Measurements from ENCODE around the gene ANKRD11.
"Not testable (repeated sequence)": the region's sequence is repeated elsewhere in the genome, so short reads cannot be mapped to it uniquely, and the experiment has no call there.

The ANKRD11 gene

GRCh38 chr16:89311636-89312035 lies 178.7 kb downstream of the ANKRD11 start:
- DNase-seq, result no peak

GRCh38 chr16:89309438-89310122 lies 180.8 kb downstream of the ANKRD11 start:
- DNase-seq, result no peak

DNA sequence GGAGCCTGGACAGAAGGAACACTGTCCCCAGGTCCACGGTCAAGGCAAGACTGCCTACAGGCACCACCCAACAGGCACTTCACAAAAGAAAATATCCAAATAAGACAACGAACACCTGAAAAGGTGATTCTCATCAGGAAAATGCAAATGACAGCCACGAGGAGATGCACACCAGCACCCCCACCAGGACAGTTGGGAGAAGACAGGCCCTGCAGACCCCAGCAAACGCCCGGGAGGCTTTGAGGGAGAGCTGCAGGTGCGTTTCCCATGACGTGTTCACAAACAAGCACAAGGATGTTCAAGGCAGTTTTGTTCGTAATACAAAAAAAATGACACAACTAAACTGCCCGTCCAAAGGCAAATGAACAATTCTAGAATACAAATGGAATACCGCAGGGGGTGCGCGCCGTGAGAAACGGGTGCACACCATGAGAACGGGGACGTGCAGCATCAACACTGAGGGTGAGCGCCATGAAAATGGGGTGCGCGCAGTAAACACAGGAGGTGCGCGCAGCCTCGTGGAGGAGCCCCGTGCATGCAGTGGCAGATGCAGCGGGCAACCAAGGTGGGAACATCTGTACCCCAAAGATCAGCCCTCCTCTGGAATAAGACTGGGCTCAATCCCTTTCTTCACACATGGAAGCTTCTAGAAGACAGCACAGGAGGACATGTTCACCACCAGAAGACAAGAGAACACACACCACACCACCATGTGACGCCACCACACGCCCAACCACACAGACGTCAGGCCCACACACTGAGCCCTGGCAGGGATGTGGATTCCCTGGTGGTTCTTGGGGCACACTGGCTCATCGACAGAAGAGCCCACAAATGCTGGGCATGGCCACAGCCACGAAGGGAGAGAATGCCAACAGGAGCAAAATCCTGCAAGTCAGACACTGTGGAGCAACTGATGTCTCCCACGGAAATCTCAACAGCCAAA lies 181.7 kb downstream of the ANKRD11 start:
- no peak for DNase-seq

DNA sequence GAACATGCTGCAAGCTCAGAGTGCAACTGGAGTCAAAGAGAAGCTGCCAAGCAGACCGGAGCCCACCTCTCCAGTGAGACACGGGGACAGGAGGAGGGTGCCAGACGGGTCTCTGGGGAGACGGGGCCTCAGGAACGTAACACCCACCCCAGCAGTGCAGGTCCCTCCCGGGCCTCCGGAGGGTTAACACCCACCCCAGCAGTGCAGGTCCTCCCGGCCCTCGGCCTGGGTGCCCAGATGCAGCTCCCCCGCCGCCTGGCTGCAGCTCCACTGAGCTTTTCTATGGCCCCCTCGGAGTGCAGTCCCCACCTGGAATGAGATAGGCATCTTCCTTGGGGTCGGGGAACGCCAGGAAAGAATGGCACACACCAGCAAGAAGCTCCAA lies 182.9 kb downstream of the ANKRD11 start:
- no peak for DNase-seq

- not testable (repeated sequence) for DNase-seq
Observed at GRCh38 chr16:89306457-89307420, 183.6 kb downstream of the ANKRD11 start.

DNA sequence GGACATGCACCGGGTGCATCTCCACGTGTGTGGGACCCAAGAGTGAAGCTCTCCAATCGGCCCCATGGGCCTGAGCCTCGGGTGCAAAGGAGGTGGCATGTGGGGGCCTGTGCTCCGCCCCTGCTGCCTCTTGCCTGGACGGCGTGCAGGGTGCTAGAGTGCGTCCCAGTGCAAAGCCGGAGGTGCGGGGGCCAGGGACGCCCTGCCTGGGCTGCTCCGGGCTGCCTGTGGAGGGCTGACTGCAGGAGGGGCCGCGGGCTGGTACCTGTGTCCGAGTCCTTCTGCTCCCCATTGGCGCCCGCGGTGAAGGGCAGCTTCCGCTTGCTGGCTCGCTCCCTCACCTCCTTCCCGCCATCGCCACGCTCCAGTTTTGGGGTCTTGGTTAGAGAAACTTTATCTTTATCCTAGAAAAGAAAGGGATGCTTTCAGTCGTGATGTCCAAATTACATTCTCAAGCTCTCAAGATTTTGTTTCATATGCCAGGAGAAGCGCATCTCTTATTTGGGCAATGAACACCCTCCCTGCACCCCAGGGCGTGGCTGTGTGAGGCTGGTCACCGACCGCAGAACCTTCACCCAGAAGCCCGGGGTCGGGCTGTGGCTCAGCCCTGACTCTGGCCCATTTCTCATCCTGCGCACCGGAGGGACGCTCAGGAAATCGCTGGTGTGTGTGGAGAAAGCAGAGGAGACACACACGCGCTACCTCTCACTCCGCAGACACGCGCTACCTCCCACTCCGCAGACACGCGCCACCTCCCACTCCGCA lies 185.2 kb downstream of the ANKRD11 start:
- no peak for DNase-seq

- DNase-seq, result no peak
Observed at GRCh38 chr16:89304181-89304851, 186.0 kb downstream of the ANKRD11 start.

DNA sequence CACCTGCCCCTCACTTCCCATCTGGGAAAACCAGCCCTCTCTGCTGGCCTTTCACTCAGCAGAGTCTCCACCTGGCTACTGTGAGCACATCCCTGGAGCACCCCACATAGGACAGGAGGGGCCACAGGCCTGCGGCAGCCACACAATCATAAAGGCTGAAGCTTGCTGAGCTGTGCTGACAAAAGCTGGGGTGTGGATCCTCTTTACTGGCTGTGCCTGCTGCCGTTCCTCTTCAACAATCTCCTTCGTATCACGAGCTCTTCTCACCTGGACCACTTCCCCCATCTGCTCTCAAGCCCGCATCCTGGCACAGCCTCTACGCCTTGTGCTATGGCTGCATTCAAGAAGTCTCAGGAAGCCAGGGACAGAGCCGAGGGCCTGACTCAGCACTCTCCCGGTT lies 186.7 kb downstream of the ANKRD11 start:
- no peak for DNase-seq

DNA sequence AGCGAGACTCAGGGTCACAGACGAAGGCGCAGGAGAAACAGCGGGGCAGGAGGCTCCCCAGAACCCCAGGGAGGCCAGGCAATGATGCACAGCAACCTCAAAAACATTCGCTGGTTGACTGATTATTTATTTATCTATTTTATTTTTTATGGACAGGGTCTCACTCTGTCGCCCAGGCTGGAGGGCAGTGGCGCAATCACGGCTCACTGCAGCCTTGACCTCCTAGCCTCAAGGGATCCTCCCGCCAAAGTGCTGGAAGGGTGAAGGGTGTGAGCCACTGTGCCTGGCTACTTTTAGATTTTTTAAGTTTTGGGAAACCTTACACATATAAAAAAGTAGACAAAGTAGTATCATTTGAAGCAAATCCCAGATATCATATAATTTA lies 189.4 kb downstream of the ANKRD11 start:
- DNase-seq, result no peak

DNA sequence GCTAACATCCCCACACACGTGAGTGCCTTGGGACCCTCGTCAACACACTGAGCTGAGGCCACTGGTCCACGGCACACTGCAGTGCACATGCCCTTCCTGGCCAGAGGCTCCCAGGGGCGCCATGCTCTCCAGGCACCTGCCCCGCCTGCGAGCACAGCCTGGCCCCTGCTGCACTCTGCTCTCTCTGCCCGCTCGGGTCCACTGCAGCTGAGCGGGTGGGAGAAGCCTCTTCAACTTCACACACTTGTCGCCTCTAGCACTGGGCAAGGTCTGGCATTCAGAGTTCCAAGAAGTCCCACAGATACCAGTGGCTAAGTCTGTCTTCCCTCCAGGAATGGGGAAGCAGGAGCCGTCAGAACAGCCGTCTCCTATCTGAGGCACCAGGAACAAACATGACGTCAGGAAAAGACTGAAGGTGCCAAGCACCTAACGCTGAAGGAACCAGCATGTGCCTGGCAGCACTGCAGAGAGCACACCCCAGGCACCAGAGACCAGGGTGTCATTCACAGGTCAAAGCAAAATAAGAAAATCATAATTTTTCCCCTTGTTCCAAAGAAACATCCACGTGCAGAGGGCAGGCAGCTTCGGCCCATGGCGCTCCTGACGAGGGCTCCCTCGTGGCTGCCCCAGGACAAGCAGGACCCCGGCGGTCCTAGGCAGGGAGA lies 189.9 kb downstream of the ANKRD11 start:
- no peak for DNase-seq

DNA sequence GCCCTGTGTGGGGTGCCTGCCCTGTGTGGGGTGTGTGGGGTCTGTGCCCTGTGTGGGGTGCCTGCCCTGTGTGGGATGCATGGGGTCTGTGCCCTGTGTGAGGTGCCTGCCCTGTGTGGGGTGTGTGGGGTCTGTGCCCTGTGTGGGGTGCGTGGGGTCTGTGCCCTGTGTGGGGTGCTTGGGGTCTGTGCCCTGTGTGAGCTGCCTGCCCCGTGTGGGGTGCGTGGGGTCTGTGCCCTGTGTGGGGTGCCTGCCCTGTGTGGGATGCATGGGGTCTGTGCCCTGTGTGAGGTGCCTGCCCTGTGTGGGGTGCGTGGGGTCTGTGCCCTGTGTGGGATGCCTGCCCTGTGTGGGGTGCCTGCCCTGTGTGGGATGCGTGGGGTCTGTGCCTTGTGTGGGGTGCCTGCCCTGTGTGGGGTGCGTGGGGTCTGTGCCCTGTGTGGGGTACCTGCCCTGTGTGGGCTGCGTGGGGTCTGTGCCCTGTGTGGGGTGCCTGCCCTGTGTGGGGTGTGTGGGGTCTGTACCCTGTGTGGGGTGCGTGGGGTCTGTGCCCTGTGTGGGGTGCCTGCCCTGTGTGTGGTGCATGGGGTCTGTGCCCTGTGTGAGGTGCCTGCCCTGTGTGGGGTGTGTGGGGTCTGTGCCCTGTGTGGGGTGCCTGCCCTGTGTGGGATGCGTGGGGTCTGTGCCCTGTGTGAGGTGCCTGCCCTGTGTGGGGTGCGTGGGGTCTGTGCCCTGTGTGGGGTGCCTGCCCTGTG lies 190.8 kb downstream of the ANKRD11 start:
- not testable (repeated sequence) for DNase-seq

DNA sequence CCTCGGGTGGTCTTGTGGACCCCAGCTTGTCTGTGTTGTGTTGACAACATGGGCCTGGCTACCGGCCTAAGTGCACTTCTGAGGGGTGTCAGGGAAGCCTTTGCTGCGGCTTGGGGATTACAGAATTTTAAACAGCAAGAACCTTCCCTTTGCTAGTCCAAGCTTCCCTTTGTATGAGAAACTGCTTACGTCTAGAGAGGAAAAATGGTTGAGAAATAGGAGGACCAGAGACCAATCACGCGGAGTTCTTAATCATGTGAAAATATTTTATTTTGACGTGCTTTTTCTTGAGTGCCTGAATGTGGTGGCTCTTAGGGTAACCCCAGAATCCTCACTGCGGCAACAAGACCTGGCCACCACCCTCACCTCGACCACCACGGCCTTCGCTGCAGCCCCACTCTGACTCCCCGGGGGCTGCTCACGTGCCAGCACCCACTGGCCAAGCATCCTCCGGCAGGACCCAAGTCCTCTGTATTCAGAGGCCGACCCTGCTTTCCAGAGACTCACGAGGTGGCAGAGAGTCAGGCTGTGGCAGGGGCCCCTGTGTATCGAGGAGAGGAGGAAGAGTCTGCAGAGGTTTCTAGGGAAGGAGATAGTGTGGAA lies 191.6 kb downstream of the ANKRD11 start:
- DNase-seq, result no peak

DNA sequence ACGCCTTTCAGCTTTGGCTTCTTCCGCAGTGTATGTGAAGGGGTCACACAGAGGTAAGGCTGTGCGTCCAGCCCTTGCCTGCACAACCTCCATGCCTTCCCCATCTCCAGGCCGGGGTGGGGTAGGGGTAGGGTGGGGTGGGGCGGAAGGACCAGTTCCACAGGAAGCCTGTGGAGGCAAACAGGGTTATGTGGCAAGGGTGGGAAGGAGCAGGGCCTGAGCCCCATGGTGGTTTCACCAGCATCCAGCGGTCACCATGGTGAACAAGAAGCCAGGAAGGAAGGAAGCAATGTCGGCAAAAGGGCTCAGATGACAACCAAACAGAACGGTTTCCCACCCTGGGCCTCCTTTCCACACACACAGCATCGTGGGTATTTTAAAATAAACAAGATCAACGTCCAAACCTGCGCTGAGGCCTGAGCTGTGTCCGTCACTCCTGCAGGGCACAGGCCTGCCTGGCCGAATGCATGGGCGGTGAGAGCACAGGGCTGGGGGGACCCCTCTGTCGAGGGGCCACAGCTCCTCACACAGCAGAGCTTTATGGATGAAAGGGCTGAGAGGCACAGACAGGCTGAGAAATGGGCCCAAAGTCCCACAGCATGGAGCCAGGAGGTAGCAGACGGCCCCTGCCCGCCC lies 192.3 kb downstream of the ANKRD11 start:
- DNase-seq, result no peak

GRCh38 chr16:89297156-89297874 lies 193.0 kb downstream of the ANKRD11 start:
- DNase-seq, result no peak

- DNase-seq, result no peak
Observed at GRCh38 chr16:89295915-89296314, 194.4 kb downstream of the ANKRD11 start.

DNA sequence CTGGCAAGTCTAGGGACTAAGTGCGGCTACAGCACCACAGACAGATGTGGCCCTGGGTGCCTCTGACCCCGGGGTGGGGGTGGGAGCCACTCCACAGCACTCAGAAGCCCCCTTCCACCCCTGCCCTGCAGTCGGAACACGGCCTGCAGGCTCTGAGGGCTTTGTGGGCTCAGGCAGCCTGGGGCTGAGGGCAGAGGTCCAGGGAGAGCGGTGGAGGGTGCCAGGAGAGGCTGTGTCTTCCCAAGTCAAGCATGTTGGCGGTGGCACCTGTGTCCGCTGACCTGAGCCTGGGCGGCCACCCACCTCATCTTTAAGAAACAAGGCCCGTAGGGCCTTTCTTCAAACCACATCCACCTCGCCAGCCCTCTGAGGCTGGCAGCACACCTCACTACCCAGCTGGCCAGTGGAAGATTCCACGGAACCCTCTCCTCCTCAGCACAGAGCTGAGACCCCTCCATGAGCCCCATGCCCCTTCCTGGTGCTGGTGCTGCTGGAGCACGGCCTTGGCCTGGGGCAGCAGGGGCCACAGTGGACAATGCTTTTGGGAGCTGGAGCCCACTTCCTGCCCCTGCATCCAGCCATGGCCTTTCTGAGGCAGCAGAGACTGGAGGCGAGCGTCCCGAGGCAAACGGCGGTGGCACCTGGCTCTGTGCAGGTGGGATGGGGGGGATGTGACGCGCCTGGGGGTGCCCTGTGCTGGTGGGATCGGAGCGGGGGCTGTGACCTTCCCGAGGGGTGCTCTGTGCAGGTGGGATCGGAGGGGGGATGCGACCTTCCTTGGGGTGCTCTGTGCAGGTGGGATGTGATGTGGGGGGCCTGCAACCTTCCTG lies 195.1 kb downstream of the ANKRD11 start:
- no peak for DNase-seq

DNA sequence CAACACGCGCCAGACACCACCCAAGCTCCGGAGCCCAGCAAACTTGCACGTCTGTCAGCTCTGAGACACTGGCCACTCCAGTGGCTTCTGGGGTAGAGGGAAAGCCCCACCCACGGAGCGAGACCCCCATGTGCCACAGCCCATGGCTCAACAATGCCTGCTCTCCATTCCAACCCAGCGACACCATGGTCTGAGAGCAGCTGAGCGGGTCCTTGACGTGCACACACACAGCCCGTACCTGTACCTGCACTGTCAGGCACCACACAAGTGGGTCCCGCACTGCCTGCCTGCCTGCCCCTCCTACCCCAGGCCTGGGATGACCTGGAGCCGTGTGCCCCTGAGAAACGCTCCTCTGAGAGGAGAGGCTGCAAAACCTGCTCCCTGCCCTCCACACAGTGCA lies 195.9 kb downstream of the ANKRD11 start:
- no peak for DNase-seq
